CD4-positive, alpha-beta T cell (primary cell): ENCODE results near the gene CDC42SE2. TPM values are rescaled to one million over a fixed set of nuclear protein-coding genes. Genes with fewer than 3 reads are reported as not detected.
"Not testable (repeated sequence)": the region's sequence is repeated elsewhere in the genome, so short reads cannot be mapped to it uniquely, and the experiment has no call there.

Experiments
- ATAC-seq: fragments of 200-7000 bp; cut with Tn5 transposase; one replicate; pipeline ENCODE4 v1.10.0; 2022; ENCODE audit warnings: mild to moderate bottlenecking; ENCODE audit not compliant: poor library complexity
- CTCF ChIA-PET: fragments of 350-600 bp; sonication (Branson Sonifier 250); formaldehyde crosslinking; loops from one replicate; lab custom pipeline; 2021; ENCODE audit warnings: antibody characterized with exemption, inconsistent platforms; lab: Charles Lee
- POLR2A ChIA-PET: fragments of 350-600 bp; sonication (Branson Sonifier 250); formaldehyde crosslinking; loops from one replicate; lab custom pipeline; 2021; ENCODE audit warnings: antibody characterized with exemption, inconsistent platforms; lab: Charles Lee
- DNase-seq, 14 experiments: peaks; one replicate each; pipeline ENCODE4 v3.0.0-alpha.2; 2013 to 2020; ENCODE audit warnings: mixed read lengths in 2 of 14
- H3K27ac ChIP-seq, 2 donors: one replicate each; pipeline versions ENCODE4 v1.5.1 to v1.7.0; 2013; ENCODE audit warnings: low read length in 2 of 2, low read depth in 1 of 2, mild to moderate bottlenecking in 1 of 2
- H3K27me3 ChIP-seq, 2 experiments: 1 replicate in 1 of 2; 2 replicates in 1 of 2; pipeline versions ENCODE4 v1.6.1 to v1.7.0; 2013; ENCODE audit warnings: low read length in 2 of 2, control low read depth in 1 of 2, mild to moderate bottlenecking in 1 of 2, moderate library complexity in 1 of 2; ENCODE audit not compliant: insufficient read depth in 2 of 2, control insufficient read depth in 1 of 2
- H3K36me3 ChIP-seq: one replicate; pipeline ENCODE4 v1.6.1; 2013; ENCODE audit warnings: low read length, control low read depth; ENCODE audit not compliant: insufficient read depth
- H3K4me1 ChIP-seq: one replicate; pipeline ENCODE4 v1.6.1; 2013; ENCODE audit warnings: low read length, control low read depth; ENCODE audit not compliant: insufficient read depth
- H3K4me3 ChIP-seq: one replicate; pipeline ENCODE4 v1.5.1; 2013; ENCODE audit warnings: mild to moderate bottlenecking, low read length, moderate library complexity
- H3K9me3 ChIP-seq, 2 experiments: 1 replicate in 1 of 2; 2 replicates in 1 of 2; pipeline versions ENCODE4 v1.6.1 to v1.7.0; 2013; ENCODE audit warnings: low read length in 2 of 2, mild to moderate bottlenecking in 2 of 2, control low read depth in 1 of 2, moderate library complexity in 1 of 2; ENCODE audit not compliant: control insufficient read depth in 1 of 2, insufficient read depth in 1 of 2
- H3K27ac Mint-ChIP-seq: one replicate; pipeline ENCODE4 v1.8.0; 2020; ENCODE audit warnings: mixed read lengths
- H3K27me3 Mint-ChIP-seq: one replicate; pipeline ENCODE4 v1.8.0; 2021; ENCODE audit warnings: mixed read lengths
- H3K36me3 Mint-ChIP-seq: one replicate; pipeline ENCODE4 v1.8.0; 2021; ENCODE audit warnings: low read depth, mixed read lengths
- H3K4me1 Mint-ChIP-seq: one replicate; pipeline ENCODE4 v1.8.0; 2021; ENCODE audit warnings: low read depth, mixed read lengths
- H3K4me3 Mint-ChIP-seq: one replicate; pipeline ENCODE4 v1.8.0; 2020; ENCODE audit warnings: mild to moderate bottlenecking, mixed read lengths
- H3K9me3 Mint-ChIP-seq: one replicate; pipeline ENCODE4 v1.8.0; 2020; ENCODE audit warnings: mixed read lengths
- intact Hi-C, 2 experiments: fragments of 100-400 bp; cut with DNase I in 1 of 2; cut with micrococcal nuclease in 1 of 2; formaldehyde crosslinking; loops; one replicate each; pipeline versions ENCODE4 v1.15.1 to v1.9.0; 2023 to 2025; cut with DNase I, micrococcal nuclease
- total RNA-seq, 174 experiments: library from RNA in 2 of 174; stranded (reverse) in 2 of 174; gene quantifications; one replicate each; pipeline ENCODE4 v1.2.3 and lab custom pipeline; 2021 to 2026
- TF ChIP-seq, protein P1 (sequence below): fragments of 200-600 bp; IDR thresholded peaks from one replicate; pipeline ENCODE4 v1.8.0; 2022; ENCODE audit warnings: antibody characterized with exemption, mild to moderate bottlenecking

CDC42SE2 gene
- total RNA-seq, 2 experiments from 2014 or later: 218 to 230 TPM

DNA sequence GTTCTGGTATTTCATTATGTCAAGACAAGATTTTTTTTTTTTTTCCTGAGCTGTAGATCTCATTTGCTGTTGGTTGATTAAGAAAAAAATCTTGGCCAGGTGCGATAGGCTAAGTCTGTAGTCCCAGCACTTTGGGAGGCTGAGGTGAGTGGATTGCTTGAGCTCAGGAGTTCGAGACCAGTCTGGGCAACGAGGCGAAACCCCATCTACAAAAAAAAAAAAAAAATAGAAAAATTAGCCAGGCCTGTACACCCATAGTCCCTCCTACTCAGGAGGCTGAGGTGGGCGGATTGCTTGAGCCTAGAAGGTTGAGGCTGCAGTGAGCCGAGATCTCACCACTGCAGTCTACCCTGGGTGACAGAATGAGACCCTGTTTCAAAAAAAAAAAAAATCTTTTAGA, 12.2 kb downstream of the CDC42SE2 start:
- peaks cover 79% of the 10 kb centered on the region for H3K4me1 Mint-ChIP-seq
- Histone ChIP-seq H3K4me1 (peaks cover 66% of the 10 kb centered on the region), H3K9me3 (no peaks in the 10 kb centered on the region), H3K4me3 (peak overlapping the region; percentile 17), H3K27me3 (no peaks in the 10 kb centered on the region), H3K36me3 (peaks cover 10% of the 10 kb centered on the region), H3K27ac (peak overlapping the region in 1 of 2 donors; percentile 18)
- peak in 1 of 14 experiments; percentile 35 for DNase-seq
- ChIA-PET POLR2A (interaction anchor here (0.8 to 16.0 kb wide), 6 partner anchors 9 to 111 kb away, joined by 3 to 395 read pairs (median 5); partner anchors contain the start of genes CDC42SE2 and HINT1), CTCF (interaction anchor here (0.7 kb wide), 1 partner anchor 12 kb away, joined by 3 read pairs; the partner anchor contains the start of gene CDC42SE2)
- H3K36me3 Mint-ChIP-seq: peaks cover 63% of the 10 kb centered on the region
- TF ChIP-seq, protein P1, sequence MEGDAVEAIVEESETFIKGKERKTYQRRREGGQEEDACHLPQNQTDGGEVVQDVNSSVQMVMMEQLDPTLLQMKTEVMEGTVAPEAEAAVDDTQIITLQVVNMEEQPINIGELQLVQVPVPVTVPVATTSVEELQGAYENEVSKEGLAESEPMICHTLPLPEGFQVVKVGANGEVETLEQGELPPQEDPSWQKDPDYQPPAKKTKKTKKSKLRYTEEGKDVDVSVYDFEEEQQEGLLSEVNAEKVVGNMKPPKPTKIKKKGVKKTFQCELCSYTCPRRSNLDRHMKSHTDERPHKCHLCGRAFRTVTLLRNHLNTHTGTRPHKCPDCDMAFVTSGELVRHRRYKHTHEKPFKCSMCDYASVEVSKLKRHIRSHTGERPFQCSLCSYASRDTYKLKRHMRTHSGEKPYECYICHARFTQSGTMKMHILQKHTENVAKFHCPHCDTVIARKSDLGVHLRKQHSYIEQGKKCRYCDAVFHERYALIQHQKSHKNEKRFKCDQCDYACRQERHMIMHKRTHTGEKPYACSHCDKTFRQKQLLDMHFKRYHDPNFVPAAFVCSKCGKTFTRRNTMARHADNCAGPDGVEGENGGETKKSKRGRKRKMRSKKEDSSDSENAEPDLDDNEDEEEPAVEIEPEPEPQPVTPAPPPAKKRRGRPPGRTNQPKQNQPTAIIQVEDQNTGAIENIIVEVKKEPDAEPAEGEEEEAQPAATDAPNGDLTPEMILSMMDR: no peak
- H3K4me3 Mint-ChIP-seq: peak overlapping the region; percentile 52
- H3K27ac Mint-ChIP-seq: peak overlapping the region; percentile 83
- no peak for ATAC-seq
- H3K9me3 Mint-ChIP-seq: no peaks in the 10 kb centered on the region
- H3K27me3 Mint-ChIP-seq: no peaks in the 10 kb centered on the region
- intact Hi-C loops: no loop called here

DNA sequence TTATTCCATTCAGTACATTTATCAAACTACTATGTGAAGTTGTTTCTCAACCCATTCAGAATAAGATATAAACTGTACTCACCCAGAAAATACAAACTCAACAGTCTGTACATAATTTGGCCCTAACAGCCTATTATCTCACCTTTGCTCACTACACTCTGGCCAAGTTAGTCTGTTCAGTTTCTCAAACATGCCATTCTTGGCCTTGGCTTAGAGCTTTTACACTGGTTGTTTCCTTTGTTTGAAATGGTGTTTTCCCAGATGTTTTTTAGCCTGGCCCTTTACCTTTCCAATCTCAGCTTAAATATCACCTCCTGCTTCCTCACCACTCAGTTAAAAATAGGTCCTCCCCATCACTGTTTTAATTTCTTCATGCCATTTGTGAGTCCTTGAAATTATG, 13.6 kb downstream of the CDC42SE2 start:
- Histone ChIP-seq H3K27me3 (no peaks in the 10 kb centered on the region), H3K9me3 (no peaks in the 10 kb centered on the region), H3K36me3 (peaks cover under 1% of the 10 kb centered on the region), H3K4me3 (no peak overlapping the region), H3K27ac (peak overlapping the region in 1 of 2 donors; percentile 14), H3K4me1 (peaks cover 53% of the 10 kb centered on the region)
- ATAC-seq (no peak), DNase-seq (no peak)
- peaks cover 66% of the 10 kb centered on the region for H3K36me3 Mint-ChIP-seq
- POLR2A ChIA-PET: interaction anchor here (0.8 to 11.2 kb wide), 7 partner anchors 10 to 121 kb away, joined by 3 to 390 read pairs (median 5); partner anchors contain the start of gene CDC42SE2
- TF ChIP-seq, protein P1: no peak
- CTCF ChIA-PET: interaction anchor here (0.7 to 1.0 kb wide), 2 partner anchors 13 to 139 kb away, joined by 3 read pairs; no protein-coding TSS in a partner anchor
- peak overlapping the region; percentile 74 for H3K4me3 Mint-ChIP-seq
- peak overlapping the region; percentile 77 for H3K27ac Mint-ChIP-seq
- intact Hi-C loops: no loop called here
- H3K9me3 Mint-ChIP-seq: no peaks in the 10 kb centered on the region
- peaks cover 79% of the 10 kb centered on the region for H3K4me1 Mint-ChIP-seq
- H3K27me3 Mint-ChIP-seq: no peaks in the 10 kb centered on the region

DNA sequence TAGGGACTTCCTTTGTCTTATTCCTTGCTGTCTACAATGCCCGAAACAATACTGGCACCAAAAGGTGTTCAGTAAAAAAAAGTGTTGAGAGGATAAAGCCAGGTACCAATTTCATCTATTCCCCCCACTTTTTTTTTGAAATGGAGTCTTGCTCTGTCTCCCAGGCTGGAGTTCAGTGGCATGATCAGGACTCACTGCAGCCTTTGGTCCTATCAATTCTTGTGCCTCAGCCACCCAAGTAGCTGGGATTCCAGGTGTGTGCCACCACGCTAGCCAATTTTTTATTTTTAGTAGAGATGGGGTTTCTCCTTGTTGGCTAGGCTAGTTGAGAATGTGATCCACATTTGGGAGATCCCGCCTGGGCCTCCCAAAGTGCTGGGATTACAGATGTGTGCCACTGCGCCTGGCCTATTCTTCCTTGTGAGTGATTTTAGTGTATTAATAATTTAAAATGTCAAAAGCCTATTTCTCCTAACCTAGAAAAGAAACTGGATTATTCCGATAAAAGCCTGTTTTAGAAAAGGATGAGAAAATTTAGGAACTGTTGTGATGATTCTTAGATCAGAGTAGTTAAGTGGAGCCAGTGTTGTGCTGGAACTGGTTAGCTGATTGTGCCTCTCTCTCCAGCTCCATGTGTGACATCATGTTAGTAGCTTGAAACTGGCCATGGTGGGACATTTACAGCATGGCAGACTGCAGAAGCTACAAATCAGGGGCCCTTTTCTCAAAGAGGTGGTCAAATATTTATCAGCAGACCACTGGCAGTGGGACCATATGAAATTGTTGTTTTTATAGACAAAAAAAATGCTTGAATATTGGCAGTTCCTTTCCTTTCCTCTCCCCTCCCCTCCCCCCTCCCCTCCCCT, 14.3 kb downstream of the CDC42SE2 start:
- Histone ChIP-seq H3K27me3 (no peaks in the 10 kb centered on the region), H3K4me1 (peaks cover 57% of the 10 kb centered on the region), H3K4me3 (no peak overlapping the region), H3K36me3 (no peaks in the 10 kb centered on the region), H3K9me3 (no peaks in the 10 kb centered on the region), H3K27ac (peak overlapping the region in 1 of 2 donors; percentile 9)
- Mint-ChIP-seq H3K9me3 (no peaks in the 10 kb centered on the region), H3K4me1 (peaks cover 80% of the 10 kb centered on the region), H3K4me3 (peak overlapping the region; percentile 74), H3K27me3 (no peaks in the 10 kb centered on the region), H3K27ac (peak overlapping the region; percentile 77), H3K36me3 (peaks cover 62% of the 10 kb centered on the region)
- ATAC-seq (no peak), DNase-seq (peak in 3 of 14 experiments; percentile 50 to 60 (median 52))
- CTCF ChIA-PET: interaction anchor here (0.7 to 1.0 kb wide), 2 partner anchors 12 to 138 kb away, joined by 3 read pairs; no protein-coding TSS in a partner anchor
- TF ChIP-seq, protein P1: no peak
- POLR2A ChIA-PET: interaction anchor here (0.8 to 11.2 kb wide), 9 partner anchors 11 to 120 kb away, joined by 3 to 390 read pairs (median 5); partner anchors contain the start of gene CDC42SE2
- intact Hi-C loops: loop anchor here in 1 of 2 experiments (2.0 kb wide), 1 partner anchor 13 kb away; the partner anchor contains the start of gene CDC42SE2

DNA sequence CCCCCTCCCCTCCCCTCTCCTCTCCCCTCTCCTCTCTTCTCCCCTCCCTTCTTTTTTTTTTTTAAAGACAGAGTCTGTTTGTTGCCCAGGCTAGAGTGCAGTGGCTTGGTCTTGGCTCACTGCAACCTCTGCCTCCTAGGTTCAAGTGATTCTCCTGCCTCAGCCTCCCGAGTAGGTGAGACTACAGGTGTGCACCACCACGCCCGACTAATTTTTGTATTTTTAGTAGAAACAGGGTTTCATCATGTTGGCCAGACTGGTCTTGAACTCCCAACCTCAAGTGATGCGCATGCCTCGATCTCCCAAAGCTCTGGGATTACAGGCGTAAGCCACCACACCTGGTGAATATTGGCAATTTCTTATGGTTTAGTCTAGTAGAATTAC, 14.9 kb downstream of the CDC42SE2 start:
- peak overlapping the region; percentile 74 for H3K4me3 Mint-ChIP-seq
- POLR2A ChIA-PET: interaction anchor here (1.0 to 11.2 kb wide), 6 partner anchors 12 to 120 kb away, joined by 3 to 390 read pairs (median 4); partner anchors contain the start of gene CDC42SE2
- peak overlapping the region; percentile 77 for H3K27ac Mint-ChIP-seq
- intact Hi-C loops: loop anchor here (1.0 to 2.0 kb wide), 2 partner anchors 14 to 25 kb away; partner anchors contain the start of gene CDC42SE2 (in 1 of the 2)
- H3K36me3 ChIP-seq, H3K27me3 ChIP-seq, ATAC-seq, H3K9me3 Mint-ChIP-seq, H3K27me3 Mint-ChIP-seq, H3K9me3 ChIP-seq, H3K4me3 ChIP-seq, H3K27ac ChIP-seq, DNase-seq: not testable (repeated sequence)
- peaks cover 57% of the 10 kb centered on the region for H3K4me1 ChIP-seq
- H3K36me3 Mint-ChIP-seq: peaks cover 62% of the 10 kb centered on the region
- peaks cover 86% of the 10 kb centered on the region for H3K4me1 Mint-ChIP-seq
- CTCF ChIA-PET: interaction anchor here (1.0 kb wide), 1 partner anchor 11 kb away, joined by 3 read pairs; no protein-coding TSS in a partner anchor
